ENCODE data around the gene MTHFD2. TPM values are rescaled to one million over a fixed set of nuclear protein-coding genes. Genes with fewer than 3 reads are reported as not detected.

Gene MTHFD2
- total RNA-seq, 4 donors from 2014 or later = 2.2 to 220 (median 17.8) TPM

DNA sequence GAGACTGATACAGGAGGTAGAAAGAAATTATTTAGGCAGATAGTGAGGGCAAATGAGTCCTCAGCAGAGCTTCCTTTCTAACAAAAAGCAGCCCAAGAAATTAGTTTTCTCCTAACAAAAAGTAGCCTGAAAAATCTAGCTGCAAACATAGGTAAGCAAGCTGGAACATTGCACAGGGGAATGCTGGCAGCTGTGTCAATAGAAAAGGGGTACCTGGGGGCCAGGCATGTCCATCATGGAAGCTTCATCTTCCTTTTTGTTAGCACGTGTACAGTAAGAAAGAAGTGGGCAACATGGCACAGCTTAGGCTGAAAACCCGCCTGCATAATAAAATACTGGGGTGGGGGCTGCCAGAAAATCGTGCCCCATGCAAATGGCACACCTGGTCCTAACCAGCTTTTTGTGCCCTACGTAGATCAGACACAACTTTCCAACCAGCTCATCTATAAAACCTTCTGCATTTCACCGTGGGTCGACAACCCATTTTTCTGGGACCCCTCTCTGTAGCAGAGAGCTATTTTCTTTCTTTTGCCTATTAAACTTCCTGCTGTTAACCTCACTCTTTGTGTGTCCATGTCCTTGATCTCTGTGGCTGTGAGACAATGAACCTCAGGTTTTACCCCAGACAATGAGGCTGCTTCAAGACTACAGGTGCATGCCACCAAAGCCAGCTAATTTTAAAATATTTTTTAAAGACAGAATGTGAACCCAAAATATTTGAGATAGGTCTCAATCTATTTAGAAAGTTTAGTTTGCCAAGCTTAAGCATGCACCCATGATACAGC, 6.6 kb upstream of the MTHFD2 start:
- in situ Hi-C loops (cut with MboI; ENCODE audit: low pct_ligation_motif_present in 1 of 4, low pct_unique_long_range_greater_than_20kb in 1 of 4, low sequenced_read_pairs in 3 of 4) (no loop called here), intact Hi-C loops (cut with DNase I; ENCODE audit: low total_unique reads) (no loop called here)
- no peaks in the 10 kb centered on the region for H3K4me1 ChIP-seq
- no peaks in the 10 kb centered on the region for H3K9me3 ChIP-seq
- H3K27me3 ChIP-seq = no peaks in the 10 kb centered on the region
- H3K27ac ChIP-seq = no peak overlapping the region
- no peak for TF ChIP-seq POLR2A (IDR thresholded peaks at IDR 0.05)
- TF ChIP-seq POLR2AphosphoS5 (IDR thresholded peaks at IDR 0.05) = no peak
- no peak for DNase-seq
- WGBS, 2 donors (ENCODE audit: low coverage in 1 of 2) = 72 to 92% methylated on average over 2 to 6 of the region's 6 CpGs
- no peaks in the 10 kb centered on the region for H3K36me3 ChIP-seq
- no peak overlapping the region for H3K4me3 ChIP-seq

DNA sequence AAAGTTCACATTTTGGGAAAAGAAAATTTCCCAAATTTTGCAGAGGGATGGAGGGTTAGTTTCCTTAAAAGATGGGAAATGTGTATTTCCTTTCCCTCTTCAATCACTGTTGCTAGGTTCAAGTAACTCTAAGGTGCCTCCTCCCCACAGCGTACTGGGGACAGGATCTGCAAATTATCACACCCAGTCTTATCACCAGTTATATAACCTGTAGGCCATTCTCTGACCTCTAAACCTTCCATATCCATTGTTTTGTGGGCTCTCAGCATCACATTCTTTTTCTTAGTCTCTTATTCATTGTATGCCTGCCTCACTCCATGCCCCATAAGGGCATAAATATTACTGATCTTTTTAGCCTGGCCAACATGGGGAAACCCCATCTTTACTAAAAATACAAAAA, 3.6 kb upstream of the MTHFD2 start:
- DNase-seq = no peak
- H3K27me3 ChIP-seq = no peaks in the 10 kb centered on the region
- H3K4me3 ChIP-seq = no peak overlapping the region
- no peaks in the 10 kb centered on the region for H3K9me3 ChIP-seq
- WGBS, 2 donors (ENCODE audit: low coverage in 1 of 2) = 60 to 79% methylated on average over 1 of the region's 1 CpG
- intact Hi-C loops (cut with DNase I; ENCODE audit: low total_unique reads) = no loop called here
- no peaks in the 10 kb centered on the region for H3K36me3 ChIP-seq
- in situ Hi-C loops (cut with MboI; ENCODE audit: low pct_ligation_motif_present in 1 of 4, low pct_unique_long_range_greater_than_20kb in 1 of 4, low sequenced_read_pairs in 3 of 4) = no loop called here
- no peak overlapping the region for H3K27ac ChIP-seq
- TF ChIP-seq POLR2A (IDR thresholded peaks at IDR 0.05) (no peak), POLR2AphosphoS5 (IDR thresholded peaks at IDR 0.05) (no peak)
- TF ChIP-seq, protein P1, sequence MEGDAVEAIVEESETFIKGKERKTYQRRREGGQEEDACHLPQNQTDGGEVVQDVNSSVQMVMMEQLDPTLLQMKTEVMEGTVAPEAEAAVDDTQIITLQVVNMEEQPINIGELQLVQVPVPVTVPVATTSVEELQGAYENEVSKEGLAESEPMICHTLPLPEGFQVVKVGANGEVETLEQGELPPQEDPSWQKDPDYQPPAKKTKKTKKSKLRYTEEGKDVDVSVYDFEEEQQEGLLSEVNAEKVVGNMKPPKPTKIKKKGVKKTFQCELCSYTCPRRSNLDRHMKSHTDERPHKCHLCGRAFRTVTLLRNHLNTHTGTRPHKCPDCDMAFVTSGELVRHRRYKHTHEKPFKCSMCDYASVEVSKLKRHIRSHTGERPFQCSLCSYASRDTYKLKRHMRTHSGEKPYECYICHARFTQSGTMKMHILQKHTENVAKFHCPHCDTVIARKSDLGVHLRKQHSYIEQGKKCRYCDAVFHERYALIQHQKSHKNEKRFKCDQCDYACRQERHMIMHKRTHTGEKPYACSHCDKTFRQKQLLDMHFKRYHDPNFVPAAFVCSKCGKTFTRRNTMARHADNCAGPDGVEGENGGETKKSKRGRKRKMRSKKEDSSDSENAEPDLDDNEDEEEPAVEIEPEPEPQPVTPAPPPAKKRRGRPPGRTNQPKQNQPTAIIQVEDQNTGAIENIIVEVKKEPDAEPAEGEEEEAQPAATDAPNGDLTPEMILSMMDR (IDR thresholded peaks at IDR 0.05) = no peak
- peaks cover 3 to 10% (median 8%) of the 10 kb centered on the region in 4 donors for H3K4me1 ChIP-seq

DNA sequence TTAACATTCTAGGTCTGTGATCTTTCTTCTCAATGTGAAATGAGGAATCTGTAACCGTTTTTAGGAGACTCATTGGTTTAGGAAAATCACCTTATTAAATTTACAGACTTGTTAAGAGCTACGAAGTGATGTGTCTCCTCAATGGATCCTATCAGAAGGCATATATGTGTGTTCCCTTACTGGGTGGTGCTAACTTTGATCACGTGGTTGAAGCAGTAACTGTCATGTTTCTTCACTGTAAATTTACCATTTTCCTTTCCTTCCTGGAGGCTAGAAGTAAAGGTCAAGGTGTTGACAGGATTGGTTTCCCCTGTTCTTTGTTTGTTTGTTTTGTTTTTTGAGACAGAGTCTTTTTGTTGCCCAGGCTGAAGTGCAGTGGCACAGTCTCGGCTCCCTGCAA, 1.4 kb upstream of the MTHFD2 start:
- H3K36me3 ChIP-seq = no peaks in the 10 kb centered on the region
- peaks cover 9 to 25% (median 17%) of the 10 kb centered on the region in 4 donors for H3K4me1 ChIP-seq
- intact Hi-C loops (cut with DNase I; ENCODE audit: low total_unique reads) (no loop called here), in situ Hi-C loops (cut with MboI; ENCODE audit: low pct_ligation_motif_present in 1 of 4, low pct_unique_long_range_greater_than_20kb in 1 of 4, low sequenced_read_pairs in 3 of 4) (no loop called here)
- no peak overlapping the region for H3K27ac ChIP-seq
- no peak for DNase-seq
- H3K4me3 ChIP-seq = no peak overlapping the region
- H3K27me3 ChIP-seq = no peaks in the 10 kb centered on the region
- no peak for TF ChIP-seq POLR2AphosphoS5 (IDR thresholded peaks at IDR 0.05)
- TF ChIP-seq POLR2A (IDR thresholded peaks at IDR 0.05) = no peak
- no peak for TF ChIP-seq EP300 (IDR thresholded peaks at IDR 0.05; ENCODE audit: low read depth)
- TF ChIP-seq, protein P1 (IDR thresholded peaks at IDR 0.05) = no peak
- WGBS, 2 donors (ENCODE audit: low coverage in 1 of 2) = 68 to 74% methylated on average over 3 to 4 of the region's 4 CpGs
- no peaks in the 10 kb centered on the region for H3K9me3 ChIP-seq

DNA sequence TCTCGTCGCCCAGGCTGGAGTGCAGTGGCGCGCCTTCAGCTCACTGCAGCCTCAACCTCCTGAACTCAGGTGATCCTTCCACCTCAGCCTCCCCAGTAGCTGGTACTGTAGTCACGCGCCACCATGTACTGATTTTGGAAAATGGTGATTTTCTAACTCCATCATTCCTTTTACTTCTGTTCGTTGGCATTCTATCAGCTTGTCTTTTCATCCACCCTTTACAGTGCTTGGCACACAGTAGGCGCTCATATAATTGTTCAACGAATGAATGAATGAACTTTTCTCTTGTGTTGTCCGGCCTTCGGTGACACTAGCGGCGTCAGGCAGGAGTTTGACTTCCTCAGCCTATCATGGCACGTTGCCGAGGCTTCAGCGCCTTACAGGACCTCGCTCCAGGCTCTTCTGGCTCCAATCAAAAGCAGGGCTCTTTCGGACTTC, 373 bp upstream of the MTHFD2 start:
- no peaks in the 10 kb centered on the region for H3K9me3 ChIP-seq
- intact Hi-C loops (cut with DNase I; ENCODE audit: low total_unique reads) (no loop called here), in situ Hi-C loops (cut with MboI; ENCODE audit: low pct_ligation_motif_present in 1 of 4, low pct_unique_long_range_greater_than_20kb in 1 of 4, low sequenced_read_pairs in 3 of 4) (no loop called here)
- H3K36me3 ChIP-seq = no peaks in the 10 kb centered on the region
- H3K27ac ChIP-seq = peak overlapping the region; percentile 90 to 98 (median 94)
- no peaks in the 10 kb centered on the region for H3K27me3 ChIP-seq
- H3K4me1 ChIP-seq = peaks cover 9 to 31% (median 17%) of the 10 kb centered on the region in 4 donors
- no peak for DNase-seq
- TF ChIP-seq EP300 (IDR thresholded peaks at IDR 0.05; ENCODE audit: low read depth) (no peak), POLR2A (IDR thresholded peaks at IDR 0.05) (no peak)
- H3K4me3 ChIP-seq = peak overlapping the region in 2 of 4 donors; percentile 65 to 91
- 36 to 71% methylated on average over 9 to 18 of the region's 18 CpGs for WGBS, 2 donors (ENCODE audit: low coverage in 1 of 2)

DNA sequence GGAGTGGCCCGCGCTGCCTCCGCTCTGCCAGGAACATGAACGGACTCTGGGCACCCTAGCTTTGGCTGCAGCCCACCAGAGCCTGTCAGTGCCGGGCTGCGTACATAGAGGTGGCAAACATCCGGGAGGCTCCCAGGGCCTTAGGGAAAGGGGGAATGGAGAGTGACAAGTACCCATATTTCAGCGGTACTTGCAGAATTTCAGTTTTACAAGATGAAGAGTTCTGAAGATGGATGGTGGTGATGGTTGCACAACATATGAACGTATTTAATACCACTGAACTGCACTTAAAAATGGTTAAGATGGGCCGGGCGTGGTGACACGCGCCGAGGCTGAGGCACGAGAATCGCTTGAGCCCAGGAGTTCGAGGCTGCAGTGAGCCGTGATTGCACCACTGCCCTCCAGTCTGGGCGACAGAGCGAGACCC, 873 bp downstream of the MTHFD2 start:
- 7% methylated on average over 20 of the region's 20 CpGs; no CpG with 5 or more reads in 1 of the 2 donors for WGBS, 2 donors (ENCODE audit: low coverage in 1 of 2)
- Histone ChIP-seq H3K9me3 (no peaks in the 10 kb centered on the region), H3K4me1 (peaks cover 9 to 33% (median 19%) of the 10 kb centered on the region in 4 donors), H3K36me3 (no peaks in the 10 kb centered on the region), H3K4me3 (peak overlapping the region; percentile 55 to 92 (median 78)), H3K27me3 (no peaks in the 10 kb centered on the region), H3K27ac (peak overlapping the region; percentile 90 to 98 (median 94))
- intact Hi-C loops (cut with DNase I; ENCODE audit: low total_unique reads) (loop anchor here (1.0 kb wide), 1 partner anchor 34 kb away; no protein-coding TSS in a partner anchor), in situ Hi-C loops (cut with MboI; ENCODE audit: low pct_ligation_motif_present in 1 of 4, low pct_unique_long_range_greater_than_20kb in 1 of 4, low sequenced_read_pairs in 3 of 4) (no loop called here)
- no peak for DNase-seq
- TF ChIP-seq POLR2A (IDR thresholded peaks at IDR 0.05) (no peak), POLR2AphosphoS5 (IDR thresholded peaks at IDR 0.05) (peak in 2 of 3 donors; percentile 5 to 21)
